Muscle layer of duodenum (tissue), 2 donors: ENCODE measurements around the gene UPB1.

Experiments used
- H3K27ac ChIP-seq: one replicate; pipeline ENCODE4 v1.7.0; 2013; ENCODE audit warnings: mild to moderate bottlenecking, low read length
- H3K27me3 ChIP-seq: one replicate; pipeline ENCODE4 v1.7.0; 2013; ENCODE audit warnings: low read depth, mild to moderate bottlenecking, control low read depth, low read length
- H3K36me3 ChIP-seq, 2 donors: one replicate each; pipeline ENCODE4 v1.7.0; 2013; ENCODE audit warnings: low read length in 2 of 2, control low read depth in 1 of 2, mild to moderate bottlenecking in 1 of 2; ENCODE audit not compliant: insufficient read depth in 2 of 2, control insufficient read depth in 1 of 2
- H3K4me1 ChIP-seq, 2 donors: one replicate each; pipeline ENCODE4 v1.7.0; 2013; ENCODE audit warnings: low read length in 2 of 2, mild to moderate bottlenecking in 2 of 2, control low read depth in 1 of 2, moderate library complexity in 1 of 2; ENCODE audit not compliant: insufficient read depth in 2 of 2, control insufficient read depth in 1 of 2
- H3K4me3 ChIP-seq, 2 donors: one replicate each; pipeline ENCODE4 v1.7.0; 2013; ENCODE audit warnings: low read length in 2 of 2, low read depth in 1 of 2, mild to moderate bottlenecking in 1 of 2
- H3K9me3 ChIP-seq, 2 donors: one replicate each; pipeline ENCODE4 v1.7.0; 2013; ENCODE audit warnings: low read length in 2 of 2, control low read depth in 1 of 2, mild to moderate bottlenecking in 1 of 2; ENCODE audit not compliant: control insufficient read depth in 1 of 2
- donor health status: healthy.

Gene UPB1

GRCh38 chr22:24504956-24505736 is 10.0 kb downstream of the UPB1 start:
- H3K27ac ChIP-seq: no peak overlapping the region
- no peaks in the 10 kb centered on the region for H3K27me3 ChIP-seq
- no peaks in the 10 kb centered on the region for H3K36me3 ChIP-seq
- H3K4me3 ChIP-seq: no peak overlapping the region
- peaks cover 0 to under 1% of the 10 kb centered on the region in 2 donors for H3K4me1 ChIP-seq
- no peaks in the 10 kb centered on the region for H3K9me3 ChIP-seq

GRCh38 chr22:24506802-24507438 is 11.8 kb downstream of the UPB1 start:
- Histone ChIP-seq H3K4me1 (peaks cover 0 to 10% of the 10 kb centered on the region in 2 donors), H3K27ac (no peak overlapping the region), H3K36me3 (no peaks in the 10 kb centered on the region), H3K27me3 (no peaks in the 10 kb centered on the region), H3K9me3 (no peaks in the 10 kb centered on the region), H3K4me3 (no peak overlapping the region)

GRCh38 chr22:24507716-24508115 is 12.6 kb downstream of the UPB1 start:
- no peaks in the 10 kb centered on the region for H3K27me3 ChIP-seq
- H3K27ac ChIP-seq: no peak overlapping the region
- H3K9me3 ChIP-seq: no peaks in the 10 kb centered on the region
- H3K4me3 ChIP-seq: no peak overlapping the region
- H3K4me1 ChIP-seq: peaks cover 0 to 10% of the 10 kb centered on the region in 2 donors
- no peaks in the 10 kb centered on the region for H3K36me3 ChIP-seq

- Histone ChIP-seq H3K4me3 (no peak overlapping the region), H3K27me3 (no peaks in the 10 kb centered on the region), H3K36me3 (no peaks in the 10 kb centered on the region), H3K9me3 (no peaks in the 10 kb centered on the region), H3K4me1 (peaks cover 0 to 11% of the 10 kb centered on the region in 2 donors), H3K27ac (no peak overlapping the region)
These were observed 15.8 kb downstream of the UPB1 start for GRCh38 chr22:24510637-24511625.

- peaks cover 0 to 17% of the 10 kb centered on the region in 2 donors for H3K4me1 ChIP-seq
- H3K36me3 ChIP-seq: no peaks in the 10 kb centered on the region
- H3K27ac ChIP-seq: no peak overlapping the region
- no peak overlapping the region for H3K4me3 ChIP-seq
- no peaks in the 10 kb centered on the region for H3K9me3 ChIP-seq
- no peaks in the 10 kb centered on the region for H3K27me3 ChIP-seq
These were observed 16.9 kb downstream of the UPB1 start for GRCh38 chr22:24512043-24512442.

- H3K4me1 ChIP-seq: peaks cover 0 to 17% of the 10 kb centered on the region in 2 donors
These were observed 18.5 kb downstream of the UPB1 start for GRCh38 chr22:24513378-24514240.

GRCh38 chr22:24514241-24515026 is 19.3 kb downstream of the UPB1 start:
- Histone ChIP-seq H3K9me3 (no peaks in the 10 kb centered on the region), H3K27ac (no peak overlapping the region), H3K4me1 (peaks cover 0 to 17% of the 10 kb centered on the region in 2 donors), H3K27me3 (no peaks in the 10 kb centered on the region), H3K4me3 (no peak overlapping the region), H3K36me3 (no peaks in the 10 kb centered on the region)

More at GRCh38 chr22:24513378-24514240, 18.5 kb downstream of the UPB1 start:
- Histone ChIP-seq H3K27me3 (no peaks in the 10 kb centered on the region), H3K4me3 (no peak overlapping the region), H3K9me3 (no peaks in the 10 kb centered on the region), H3K27ac (no peak overlapping the region), H3K36me3 (no peaks in the 10 kb centered on the region)

GRCh38 chr22:24515027-24515338 is 19.9 kb downstream of the UPB1 start:
- no peaks in the 10 kb centered on the region for H3K9me3 ChIP-seq
- H3K27ac ChIP-seq: no peak overlapping the region
- H3K4me3 ChIP-seq: no peak overlapping the region
- H3K36me3 ChIP-seq: no peaks in the 10 kb centered on the region
- no peaks in the 10 kb centered on the region for H3K27me3 ChIP-seq
- H3K4me1 ChIP-seq: peaks cover 0 to 17% of the 10 kb centered on the region in 2 donors

- H3K27ac ChIP-seq: no peak overlapping the region
These were observed 21.2 kb downstream of the UPB1 start for GRCh38 chr22:24516301-24516737.

GRCh38 chr22:24517446-24517845 is 22.3 kb downstream of the UPB1 start:
- H3K36me3 ChIP-seq: no peaks in the 10 kb centered on the region
- H3K27ac ChIP-seq: no peak overlapping the region
- no peaks in the 10 kb centered on the region for H3K27me3 ChIP-seq
- H3K4me1 ChIP-seq: peaks cover 0 to 7% of the 10 kb centered on the region in 2 donors
- H3K9me3 ChIP-seq: no peaks in the 10 kb centered on the region
- H3K4me3 ChIP-seq: no peak overlapping the region

More at GRCh38 chr22:24516301-24516737, 21.2 kb downstream of the UPB1 start:
- no peaks in the 10 kb centered on the region for H3K27me3 ChIP-seq
- no peaks in the 10 kb centered on the region for H3K36me3 ChIP-seq
- H3K9me3 ChIP-seq: no peaks in the 10 kb centered on the region
- no peak overlapping the region for H3K4me3 ChIP-seq
- peaks cover 0 to 7% of the 10 kb centered on the region in 2 donors for H3K4me1 ChIP-seq
